Psoas muscle (tissue), 8 donors: ENCODE results near the gene TDO2. TPM values are rescaled to one million over a fixed set of nuclear protein-coding genes. Genes with fewer than 3 reads are reported as not detected.

Experiments
- ATAC-seq, 4 donors: fragments of 200-7000 bp; cut with Tn5 transposase; one replicate each; pipeline ENCODE4 v1.9.1; 2020; ENCODE audit warnings: moderate library complexity in 3 of 4, mild to moderate bottlenecking in 2 of 4
- DNase-seq, 2 donors: peaks; one replicate each; pipeline ENCODE4 v3.0.0-alpha.2; 2020
- H3K27ac ChIP-seq: fragments of 200-600 bp; one replicate; pipeline ENCODE4 v1.8.0; 2022
- H3K27me3 ChIP-seq, 3 donors: fragments of 200-600 bp in 1 of 3; one replicate each; pipeline versions ENCODE4 v1.6.1 to v1.8.0; 2013 to 2022; ENCODE audit warnings: low read length in 2 of 3, mild to moderate bottlenecking in 2 of 3, moderate library complexity in 1 of 3; ENCODE audit not compliant: insufficient read depth in 3 of 3
- H3K36me3 ChIP-seq, 2 donors: fragments of 200-600 bp in 1 of 2; one replicate each; pipeline versions ENCODE4 v1.6.1 to v1.8.0; 2013 to 2022; ENCODE audit warnings: low read depth in 1 of 2, mild to moderate bottlenecking in 1 of 2, moderate library complexity in 1 of 2; ENCODE audit not compliant: insufficient read depth in 1 of 2
- H3K4me1 ChIP-seq: fragments of 200-600 bp; one replicate; pipeline ENCODE4 v1.8.0; 2022
- H3K4me3 ChIP-seq: fragments of 200-600 bp; one replicate; pipeline ENCODE4 v1.8.0; 2022; ENCODE audit warnings: mild to moderate bottlenecking
- H3K9me3 ChIP-seq: fragments of 200-600 bp; one replicate; pipeline ENCODE4 v1.8.0; 2022
- CTCF ChIP-seq: fragments of 200-600 bp; IDR thresholded peaks from one replicate; pipeline ENCODE4 v1.8.0; 2022; ENCODE audit warnings: antibody characterized with exemption
- WGBS, 3 donors: extraction: QIAGEN DNeasy Blood & Tissue Kit; methylation state at CpG; one replicate each; pipeline versions ENCODE4 v1.1.6 to v1.1.7; 2013; 5-methylcytosine and 5-hydroxymethylcytosine counted together
- intact Hi-C, 2 donors: fragments of 100-400 bp; cut with DNase I; formaldehyde crosslinking; loops; one replicate each; pipeline versions ENCODE4 v1.11.0 to v1.14.2; 2022
- polyA plus RNA-seq, 3 donors: library from polyadenylated mRNA; stranded (reverse); fragments of 200-250 nt; gene quantifications; one replicate each; pipeline ENCODE4 v1.2.3, GENCODE V29; 2013
- total RNA-seq, 4 donors: library from RNA; stranded (reverse); fragmentation: NEBNext Ultra II Directional in 2 of 4; extraction: Animal tissue kit (Norgen Biotek cat#: 25700) in 2 of 4; gene quantifications; one replicate each; pipeline versions ENCODE4 v1.2.1 to v1.2.4, GENCODE V29; 2021 to 2023
- donor health status: healthy with polysubstance abuse.
- donor health status: DM: no; HTN: no; CAD: no; lungs with moderate emphysema.
- donor health status: Bipolar disorder and iron deficiency.
- donor health status: healthy.
- donor health status: DM: yes; HTN: yes; CAD: no.
- donor health status: DM: no; HTN: no; CAD: no.
- donor health status: DM: no; HTN: no; CAD: no.
- donor health status: DM: yes; HTN: yes; CAD: no.

TDO2 gene
- total and polyA plus RNA-seq, 7 donors, result 0.04 to 0.35 (median 0.21) TPM; not detected in 4

DNA sequence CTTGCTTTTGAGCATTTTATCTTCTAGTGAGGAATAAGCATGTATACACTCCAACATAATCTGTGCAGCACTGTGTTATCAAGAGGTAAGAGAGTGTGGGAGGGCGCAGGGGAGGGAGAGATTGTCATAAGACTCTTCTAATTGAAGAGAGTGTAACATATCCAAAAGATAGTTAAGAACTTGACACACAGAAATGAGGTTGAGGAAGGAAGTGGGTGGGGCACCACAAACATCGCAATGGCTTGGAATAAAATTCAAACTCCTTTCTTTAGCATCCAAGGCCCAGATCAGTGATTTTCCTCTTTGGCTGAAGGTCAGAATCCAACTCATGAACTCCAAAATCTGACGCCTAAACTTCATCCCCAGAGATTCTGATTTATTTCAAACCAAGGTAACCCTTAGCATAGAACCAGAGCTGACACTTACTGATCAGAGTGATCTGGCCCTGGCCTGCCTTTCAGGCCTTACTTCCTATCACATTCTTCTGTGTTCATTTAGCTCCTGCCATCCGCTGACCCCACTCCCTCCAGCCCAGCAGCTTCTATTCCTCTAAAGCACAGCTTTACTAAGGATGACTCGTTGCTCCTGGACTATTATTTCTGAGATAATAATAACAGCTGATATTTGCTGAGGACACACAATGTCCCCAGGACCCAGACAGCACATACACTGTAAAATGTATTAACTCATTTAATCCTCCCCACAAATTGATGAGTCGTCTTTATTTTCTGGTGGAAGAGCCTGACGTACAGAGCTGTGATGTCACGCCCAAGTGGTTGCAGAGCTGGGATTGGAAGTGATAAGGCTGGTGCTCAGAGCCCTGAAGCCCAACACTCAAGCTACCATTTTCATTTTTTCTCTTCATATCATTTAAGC lies 60.8 kb downstream of the TDO2 start:
- H3K27me3 ChIP-seq, result no peaks in the 10 kb centered on the region
- intact Hi-C loops, result no loop called here
- H3K36me3 ChIP-seq, result no peaks in the 10 kb centered on the region
- no peak for ATAC-seq
- no peak for TF ChIP-seq CTCF
- WGBS, 3 donors, result 68 to 69% (median 69%) methylated on average over 8 of the region's 8 CpGs
- no peak overlapping the region for H3K27ac ChIP-seq
- no peak overlapping the region for H3K4me3 ChIP-seq
- H3K9me3 ChIP-seq, result no peaks in the 10 kb centered on the region
- DNase-seq, result no peak
- H3K4me1 ChIP-seq, result no peaks in the 10 kb centered on the region

DNA sequence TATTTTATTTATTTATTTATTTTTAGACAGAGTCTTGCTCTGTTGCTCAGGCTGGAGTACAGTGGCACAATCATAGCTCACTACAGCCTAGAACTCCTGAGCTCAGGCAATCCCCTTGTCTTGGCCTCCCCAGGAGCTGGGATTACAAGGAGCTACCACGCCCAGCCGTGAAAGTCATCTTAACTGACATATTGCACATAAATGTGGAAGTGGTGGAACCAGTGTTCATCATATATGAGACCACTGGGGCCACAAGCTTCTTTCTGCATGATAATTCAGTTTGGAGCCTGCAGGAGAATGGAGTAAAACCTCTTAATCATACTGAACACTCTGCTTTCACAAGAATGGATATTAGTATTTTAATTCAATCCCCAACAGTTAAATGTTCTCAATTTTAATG lies 62.7 kb downstream of the TDO2 start:
- H3K4me1 ChIP-seq, result no peaks in the 10 kb centered on the region
- peaks cover 0 to 3% (median 0%) of the 10 kb centered on the region in 3 donors for H3K27me3 ChIP-seq
- no peak overlapping the region for H3K27ac ChIP-seq
- H3K4me3 ChIP-seq, result no peak overlapping the region
- H3K9me3 ChIP-seq, result no peaks in the 10 kb centered on the region
- WGBS, 3 donors, result 38 to 60% (median 43%) methylated on average over 2 of the region's 2 CpGs
- no peak for DNase-seq
- H3K36me3 ChIP-seq, result no peaks in the 10 kb centered on the region
- TF ChIP-seq CTCF, result no peak
- no peak for ATAC-seq
- intact Hi-C loops, result no loop called here

- Histone ChIP-seq H3K36me3 (no peaks in the 10 kb centered on the region), H3K4me3 (no peak overlapping the region), H3K27ac (no peak overlapping the region), H3K4me1 (no peaks in the 10 kb centered on the region), H3K27me3 (peaks cover 0 to 3% (median 0%) of the 10 kb centered on the region in 3 donors), H3K9me3 (no peaks in the 10 kb centered on the region)
- TF ChIP-seq CTCF, result no peak
- ATAC-seq (no peak), DNase-seq (no peak)
- WGBS, 3 donors, result 20 to 31% (median 22%) methylated on average over 3 of the region's 3 CpGs
- intact Hi-C loops, result no loop called here
These were observed 63.4 kb downstream of the TDO2 start for GRCh38 chr4:155966731-155967395.

Other genes with a start within 250 kb of the TDO2 start
- gene GUCY1A1, start 236.8 kb upstream of the TDO2 start, total RNA-seq, result 10 to 100 TPM in 1 of 4 donors, 1 to 10 TPM in 3; 6.8 to 16.4 (median 8.0) TPM
- gene GUCY1A1, start 236.8 kb upstream of the TDO2 start, polyA plus RNA-seq, result 1 to 10 TPM; 1.5 to 4.7 (median 2.3) TPM
- 1 to 10 TPM; 3.6 to 7.7 (median 4.4) TPM for gene GUCY1B1, start 144.7 kb upstream of the TDO2 start, total RNA-seq
- 1 to 10 TPM; 2.7 to 3.8 (median 3.6) TPM for gene GUCY1B1, start 144.7 kb upstream of the TDO2 start, polyA plus RNA-seq
- not detected for gene ASIC5, start 37.4 kb upstream of the TDO2 start, total RNA-seq
- not detected for gene ASIC5, start 37.4 kb upstream of the TDO2 start, polyA plus RNA-seq
- gene CTSO, start 50.2 kb downstream of the TDO2 start, total RNA-seq, result 1 to 10 TPM; 2.9 to 4.2 (median 3.5) TPM
- 1 to 10 TPM; 2.0 to 3.3 (median 2.5) TPM for gene CTSO, start 50.2 kb downstream of the TDO2 start, polyA plus RNA-seq